GM21515 (cell line): ENCODE results near the gene MBLAC2.
A peak's percentile ranks its signal among the peaks of the same experiment; 100 is the strongest.

Source experiments
- ATAC-seq: cut with Tn5 transposase; IDR thresholded peaks from one replicate; pipeline ENCODE4 v1.9.1; 2021; ENCODE audit not compliant: unreplicated experiment

Gene MBLAC2

DNA sequence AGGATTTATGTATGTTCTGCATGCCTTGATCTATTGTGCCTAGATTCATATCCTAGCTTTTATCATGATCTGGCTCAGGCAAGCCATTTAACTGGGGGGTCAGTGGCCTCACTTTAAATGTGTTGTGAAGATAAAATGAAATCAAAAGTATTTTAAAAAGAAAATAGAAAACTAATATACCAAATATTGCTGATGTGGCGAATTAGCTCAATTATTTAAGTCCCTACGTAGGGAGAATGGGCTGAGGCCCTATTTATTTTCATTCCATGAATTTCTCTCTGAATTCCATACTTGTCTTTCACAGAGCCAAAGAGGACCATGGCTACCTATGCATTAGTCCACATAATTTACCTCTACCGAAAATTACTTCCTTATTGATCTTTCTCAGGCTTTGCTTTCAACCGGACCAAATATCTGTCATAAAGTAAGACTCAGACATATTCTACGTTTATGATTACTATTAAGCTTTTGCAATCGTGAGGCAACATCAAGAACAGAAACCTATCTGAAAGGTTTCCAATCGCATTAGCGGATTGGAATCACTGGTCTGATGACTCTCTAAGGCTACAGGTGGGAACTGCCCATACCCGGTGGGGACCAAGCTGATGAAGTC is 1.7 kb downstream of the MBLAC2 start:
- peak; percentile 9 for ATAC-seq

DNA sequence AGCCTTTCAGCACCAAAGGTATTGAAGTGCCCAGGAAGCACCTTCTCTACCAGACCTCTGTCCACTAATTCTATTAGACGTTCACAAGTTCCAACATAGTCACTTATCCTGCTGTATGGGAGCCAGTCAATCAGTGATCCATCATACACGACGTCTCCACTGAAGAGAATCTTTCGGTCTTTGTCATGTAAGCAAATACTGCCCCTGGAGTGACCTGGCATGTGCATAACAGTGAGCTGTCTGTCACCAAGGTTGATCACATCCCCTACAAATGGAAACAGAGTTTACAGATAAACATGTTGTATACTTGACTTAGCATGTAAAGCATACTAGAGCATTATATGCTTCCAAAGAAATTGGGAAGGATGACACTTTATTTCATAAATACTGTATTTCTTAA is 13.3 kb downstream of the MBLAC2 start:
- no peak for ATAC-seq

DNA sequence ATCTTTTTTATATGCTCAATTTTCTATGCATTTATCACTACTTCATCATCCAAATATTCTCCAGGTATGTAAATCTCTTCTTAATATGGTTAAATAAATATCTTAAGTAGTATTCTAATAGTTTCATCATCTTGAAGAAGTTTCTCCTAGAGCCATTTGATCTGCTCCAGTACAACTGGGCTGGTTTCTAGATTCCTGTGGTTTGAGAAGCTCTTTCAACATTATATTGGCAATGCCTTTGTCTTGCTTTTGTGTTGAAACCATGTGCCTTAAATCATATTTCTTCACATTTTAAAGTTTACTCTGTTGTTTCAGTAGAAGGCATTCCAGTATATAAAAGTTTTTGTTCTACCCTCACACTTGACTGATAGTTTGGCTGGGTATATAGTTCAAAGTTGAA is 27.6 kb downstream of the MBLAC2 start:
- ATAC-seq = no peak

DNA sequence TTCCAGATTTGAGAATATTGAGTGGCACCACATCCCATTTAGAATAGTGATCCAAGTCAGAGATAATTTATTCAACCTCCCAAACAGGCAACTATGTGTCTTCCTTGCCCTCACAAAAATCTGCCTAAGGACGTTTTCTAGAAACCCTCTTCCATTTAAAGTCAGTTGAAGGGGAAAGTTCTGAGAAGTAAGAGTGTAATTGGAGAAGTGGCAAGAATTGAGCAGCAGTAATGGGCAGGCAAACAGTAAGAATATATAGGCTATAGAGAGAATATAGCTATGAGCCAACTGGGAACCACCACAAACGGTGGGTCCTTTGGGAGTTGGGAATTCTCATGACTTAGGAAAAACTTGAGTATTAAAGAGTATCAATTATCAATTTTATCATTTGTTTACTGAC is 33.9 kb downstream of the MBLAC2 start:
- no peak for ATAC-seq

DNA sequence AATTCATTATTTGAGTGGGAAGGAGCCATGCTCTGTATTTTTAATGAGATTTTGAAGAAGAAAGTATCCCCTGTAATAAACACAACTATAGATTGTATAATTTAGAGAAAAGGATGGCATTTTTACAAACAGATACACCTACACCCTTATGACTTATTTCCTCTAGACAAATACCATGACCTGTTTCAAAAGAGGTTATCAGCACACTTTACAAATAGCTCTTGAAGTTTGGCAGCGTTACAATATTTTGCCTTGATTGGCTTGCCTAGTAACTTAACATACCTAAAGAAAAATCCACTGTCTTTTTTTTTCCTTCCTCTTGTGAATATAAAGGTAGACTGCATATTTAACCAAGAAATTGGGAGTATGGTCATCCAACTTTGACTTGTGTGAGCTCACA is 36.5 kb downstream of the MBLAC2 start:
- ATAC-seq = no peak

DNA sequence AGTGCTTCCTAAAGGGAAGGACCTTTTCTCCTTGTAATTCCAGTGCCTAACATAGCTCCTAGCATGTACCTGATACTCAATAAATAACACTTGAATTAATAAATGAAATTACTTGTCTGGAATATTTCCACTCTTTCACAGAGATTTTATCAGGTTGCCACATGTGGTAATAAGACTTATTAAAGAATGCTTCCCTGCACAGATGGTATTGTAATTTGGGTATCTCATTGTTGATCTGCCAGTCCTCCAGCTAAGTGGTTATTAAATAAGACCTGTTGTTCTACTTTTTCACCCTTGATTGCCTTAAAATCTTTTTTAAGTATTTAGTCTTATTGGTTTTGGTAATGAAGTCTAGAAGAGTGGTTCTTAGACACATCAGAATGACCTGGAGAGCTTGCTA is 36.9 kb downstream of the MBLAC2 start:
- ATAC-seq = no peak

DNA sequence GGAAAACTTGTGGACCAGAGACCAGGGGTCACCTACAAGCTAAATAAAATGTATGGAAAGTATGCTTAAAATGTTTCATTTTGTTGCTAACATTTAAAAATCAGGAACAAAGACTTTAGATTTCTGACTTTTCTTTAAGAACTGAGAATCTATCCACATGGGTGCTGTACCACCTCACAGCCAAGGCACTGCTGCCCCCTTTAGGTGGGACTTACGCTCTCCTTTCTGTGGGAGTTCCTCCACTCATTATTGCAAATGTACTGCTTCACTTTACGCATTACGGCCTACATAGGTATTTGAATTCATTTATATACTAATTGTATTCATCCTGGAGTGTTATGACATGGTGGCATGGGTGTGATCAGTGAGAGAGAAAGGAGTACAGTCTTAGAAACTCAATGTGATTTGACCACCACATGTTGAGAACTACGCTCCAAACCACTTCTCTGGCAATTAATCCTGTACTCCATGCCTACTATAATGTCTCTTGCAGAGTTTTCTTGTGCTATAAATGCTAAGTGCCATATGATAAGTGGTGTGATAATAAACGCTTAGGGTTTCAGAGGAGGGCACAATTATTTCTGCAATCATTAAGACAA is 40.4 kb downstream of the MBLAC2 start:
- peak; percentile 73 for ATAC-seq

DNA sequence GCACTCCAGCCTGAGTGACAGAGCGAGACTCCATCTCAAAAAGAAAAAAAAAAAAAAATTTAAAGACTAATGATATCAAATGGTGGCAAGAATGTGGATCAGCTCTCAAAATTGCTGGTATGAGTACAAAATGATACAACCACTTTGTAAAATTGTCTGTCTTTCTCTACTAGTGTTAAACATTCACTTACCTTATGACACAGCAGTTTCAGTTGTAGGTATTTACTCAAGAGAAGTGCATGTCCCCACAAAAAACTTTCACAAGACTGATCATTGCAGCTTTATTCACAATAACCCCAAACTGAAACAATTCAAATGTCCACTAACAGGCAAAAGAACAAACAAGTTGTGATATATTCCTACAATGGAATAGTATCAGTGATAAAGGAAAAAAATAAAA is 50.3 kb downstream of the MBLAC2 start:
- ATAC-seq = no peak

DNA sequence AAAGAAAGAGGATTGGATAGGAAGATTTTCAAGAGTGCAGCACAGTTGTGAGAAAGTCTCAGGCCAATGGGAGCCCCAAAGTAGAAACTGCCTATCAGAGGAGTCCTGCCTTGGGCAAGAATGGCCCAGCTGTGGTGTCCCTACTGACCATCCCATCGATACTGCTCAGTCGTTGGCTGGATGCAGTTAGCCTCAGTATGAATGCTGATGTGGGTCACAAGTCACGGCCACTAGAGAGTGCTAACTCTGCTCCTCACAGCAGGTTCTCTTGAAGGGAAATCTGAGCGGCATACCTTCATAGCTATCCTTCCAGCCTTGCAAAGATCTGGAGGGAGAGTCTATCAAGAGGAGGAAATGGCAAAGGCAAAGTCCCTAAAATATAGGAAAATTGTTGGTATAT is 53.4 kb downstream of the MBLAC2 start:
- ATAC-seq = no peak

DNA sequence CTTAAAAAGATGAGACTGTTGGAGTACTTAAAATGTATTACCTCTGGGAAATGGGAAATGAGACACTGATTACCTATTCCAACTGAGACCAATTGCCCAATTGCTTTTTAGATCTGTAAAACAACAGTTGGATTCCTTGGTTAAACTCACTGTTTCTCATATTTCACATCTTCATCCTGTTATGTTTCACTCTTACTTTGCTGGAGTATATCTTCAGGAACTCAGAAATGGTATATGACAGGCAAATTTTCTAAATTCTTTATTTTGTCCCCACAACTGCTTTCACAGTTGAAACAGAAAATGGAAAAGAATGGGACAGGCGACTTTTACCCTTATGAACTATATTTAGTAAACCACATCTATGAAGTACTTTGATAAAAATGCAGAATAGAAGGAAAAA is 56.4 kb downstream of the MBLAC2 start:
- no peak for ATAC-seq

DNA sequence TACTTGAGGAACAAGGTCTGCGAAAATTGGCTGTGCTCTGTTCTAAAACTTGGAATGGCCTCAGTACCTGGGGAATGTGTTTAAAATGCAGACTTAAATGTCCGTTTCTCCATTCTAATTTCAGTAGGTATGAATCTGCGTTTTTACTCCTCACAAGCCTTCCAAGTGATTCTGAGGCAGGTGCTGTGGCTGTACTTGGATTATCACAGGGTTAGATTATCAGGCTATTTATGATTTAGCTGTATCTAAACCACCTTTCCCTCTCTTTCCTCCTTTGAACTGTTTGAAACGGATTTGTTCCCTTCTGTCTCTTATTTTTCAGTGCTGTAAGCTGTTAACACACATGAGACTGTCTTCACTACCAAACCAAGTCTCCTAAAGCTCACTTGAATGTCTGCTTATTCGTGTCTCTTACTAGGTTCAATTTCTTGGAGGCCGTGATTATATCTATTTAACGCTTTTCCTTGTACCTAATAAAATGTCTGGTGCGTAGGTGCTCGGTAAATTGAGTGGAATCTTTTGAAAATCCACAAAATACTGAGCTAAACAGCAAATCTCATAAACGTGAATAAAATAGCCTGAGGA is 64.3 kb downstream of the MBLAC2 start:
- no peak for ATAC-seq

DNA sequence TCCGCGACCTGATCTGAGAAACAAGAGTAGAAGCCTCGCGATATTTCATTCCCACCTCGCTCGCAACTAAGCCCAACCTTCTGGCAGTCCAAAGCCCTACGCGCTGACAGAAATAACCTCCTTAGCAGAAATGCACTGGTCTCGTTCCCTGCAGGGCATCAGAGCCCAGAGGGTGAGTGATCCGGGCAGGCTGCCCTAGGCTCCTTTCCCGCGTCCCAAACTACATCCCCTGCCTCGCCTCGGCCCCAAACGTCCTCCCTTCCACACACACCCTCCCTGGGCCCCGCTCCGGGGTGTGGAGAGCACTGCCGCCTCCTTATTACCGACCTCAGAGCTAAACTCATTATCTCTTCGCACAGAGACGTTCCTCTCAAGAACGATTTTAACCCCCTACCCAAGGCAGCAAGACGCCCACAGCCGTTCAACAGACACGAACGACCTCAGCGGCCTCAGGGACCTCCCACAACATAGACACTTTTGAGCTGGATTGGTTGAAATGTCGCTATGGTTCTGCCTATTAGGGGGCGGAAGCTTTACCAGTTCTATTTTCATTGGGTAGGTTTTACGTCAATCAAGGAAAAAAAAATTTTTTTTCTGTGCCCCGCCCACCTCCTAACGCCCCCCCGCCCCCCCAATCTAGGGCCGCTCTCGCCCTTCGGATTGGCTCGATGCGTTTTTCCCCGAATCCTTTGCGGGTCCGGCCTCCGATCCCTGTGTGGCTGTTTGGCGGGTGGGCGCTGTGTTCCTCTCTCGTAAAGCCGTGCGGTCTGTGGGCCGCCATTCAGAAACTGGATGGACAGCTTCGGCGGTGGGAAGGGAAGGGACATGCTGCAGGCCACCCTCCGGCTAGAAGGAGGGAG is 65.0 kb downstream of the MBLAC2 start, which contains the start of gene CETN3:
Gene CETN3, minus strand, starts transcription at position 439 of the 860 bp plus-strand sequence. Its CDS starts 95 bp downstream, at position 344.
- peak; percentile 97 for ATAC-seq

DNA sequence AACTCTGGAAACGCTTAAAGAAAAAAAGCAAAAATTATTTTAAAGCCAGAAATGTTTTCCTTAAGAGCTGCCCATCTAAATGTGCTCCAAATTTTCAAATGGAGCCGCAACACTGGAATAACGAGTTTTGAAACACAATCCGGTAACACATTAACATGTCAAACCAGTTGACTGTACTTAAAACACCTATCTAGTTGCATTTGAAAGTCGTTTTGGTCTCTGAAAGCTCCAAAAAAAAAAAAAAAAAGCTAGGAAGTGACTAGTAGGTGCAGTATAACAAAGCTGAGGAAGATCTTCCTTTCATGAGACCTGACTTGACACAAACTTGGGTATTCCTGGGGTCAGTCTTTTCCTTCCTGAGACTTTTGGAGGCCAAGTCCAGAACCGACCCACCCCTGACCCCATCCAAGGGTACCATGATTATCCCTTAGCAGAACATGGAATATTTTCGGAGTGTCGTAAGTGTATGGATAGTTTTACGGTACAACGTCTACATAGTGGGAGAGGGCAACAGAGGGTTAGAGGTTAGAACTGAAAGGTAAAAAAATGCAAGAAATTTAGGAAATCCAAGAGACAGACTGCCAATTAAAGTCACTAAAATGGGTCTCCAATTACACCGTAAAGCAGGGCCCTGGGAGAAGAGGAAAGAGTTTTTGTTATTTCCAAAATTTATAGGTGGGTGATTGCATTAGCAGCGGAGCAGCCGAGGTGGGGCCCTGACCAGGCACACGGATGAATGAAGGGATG is 65.8 kb downstream of the MBLAC2 start:
- ATAC-seq = peak; percentile 0
